Activated T-cell treated with anti-CD3 and anti-CD28 coated beads for 24 hours (primary cell): Measurements from ENCODE around the gene DCLK2.

Experiments
- DNase-seq: peaks from one replicate; pipeline ENCODE4 v3.0.0-alpha.2; 2020; ENCODE audit warnings: low read depth

Gene DCLK2

GRCh38 chr4:150242820-150243458, 164.7 kb downstream of the DCLK2 start:
- no peak for DNase-seq

GRCh38 chr4:150243932-150244331, 165.7 kb downstream of the DCLK2 start:
- no peak for DNase-seq

- DNase-seq = no peak
These were observed 166.4 kb downstream of the DCLK2 start for GRCh38 chr4:150244600-150244999.

- no peak for DNase-seq
These were observed 168.9 kb downstream of the DCLK2 start for GRCh38 chr4:150247184-150247583.

GRCh38 chr4:150248181-150248580, 169.9 kb downstream of the DCLK2 start:
- DNase-seq = no peak

- no peak for DNase-seq
These were observed 172.2 kb downstream of the DCLK2 start for GRCh38 chr4:150250293-150250997.

- DNase-seq = no peak
These were observed 172.9 kb downstream of the DCLK2 start for GRCh38 chr4:150250998-150251651.

GRCh38 chr4:150251752-150252190, 173.5 kb downstream of the DCLK2 start:
- no peak for DNase-seq

- no peak for DNase-seq
These were observed 174.1 kb downstream of the DCLK2 start for GRCh38 chr4:150252306-150252705.

- no peak for DNase-seq
These were observed 174.5 kb downstream of the DCLK2 start for GRCh38 chr4:150252741-150253140.

GRCh38 chr4:150253416-150253815, 175.2 kb downstream of the DCLK2 start:
- DNase-seq = no peak

- DNase-seq = no peak
These were observed 175.9 kb downstream of the DCLK2 start for GRCh38 chr4:150253965-150254630.

GRCh38 chr4:150255610-150256224, 177.5 kb downstream of the DCLK2 start:
- no peak for DNase-seq

- no peak for DNase-seq
These were observed 178.0 kb downstream of the DCLK2 start for GRCh38 chr4:150256225-150256620.

- DNase-seq = no peak
These were observed 178.8 kb downstream of the DCLK2 start for GRCh38 chr4:150256841-150257730.

- DNase-seq = no peak
These were observed 180.3 kb downstream of the DCLK2 start for GRCh38 chr4:150258569-150258968.

- no peak for DNase-seq
These were observed 181.8 kb downstream of the DCLK2 start for GRCh38 chr4:150259861-150260567.

- DNase-seq = no peak
These were observed 183.3 kb downstream of the DCLK2 start for GRCh38 chr4:150261571-150261970.

GRCh38 chr4:150262611-150263010, 184.4 kb downstream of the DCLK2 start:
- DNase-seq = no peak

- DNase-seq = no peak
These were observed 186.4 kb downstream of the DCLK2 start for GRCh38 chr4:150264595-150265161.
